ENCODE measurements around the gene CYS1.
"Not testable (repeated sequence)": the region's sequence is repeated elsewhere in the genome, so short reads cannot be mapped to it uniquely, and the experiment has no call there.

DNA sequence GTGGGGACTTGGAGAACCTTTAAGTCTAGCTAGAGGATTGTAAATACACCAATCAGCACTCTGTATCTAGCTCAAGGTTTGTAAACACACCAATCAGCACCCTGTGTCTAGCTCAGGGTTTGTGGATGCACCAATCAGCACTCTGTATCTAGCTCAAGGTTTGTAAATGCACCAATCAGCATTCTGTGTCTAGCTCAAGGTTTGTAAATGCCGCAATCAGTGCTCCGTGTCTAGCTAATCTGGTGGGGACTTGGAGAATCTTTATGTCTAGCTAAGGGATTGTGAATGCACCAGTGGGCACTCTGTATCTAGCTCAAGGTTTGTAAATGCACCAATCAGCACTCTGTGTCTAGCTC is 11.7 kb upstream of the CYS1 start:
- TF ChIP-seq CTCF, POLR2A, POLR2AphosphoS5, EP300 (IDR thresholded peaks at IDR 0.05): not testable (repeated sequence)

All from suprapubic skin (tissue), 4 donors.